HG03457 (cell line): ENCODE data around the gene LHFPL6.

Experiments
- ATAC-seq: cut with Tn5 transposase; IDR thresholded peaks from one replicate; pipeline ENCODE4 v1.9.1; 2021; ENCODE audit warnings: moderate number of reproducible peaks; ENCODE audit not compliant: unreplicated experiment

The LHFPL6 gene

GRCh38 chr13:39521701-39522100 lies 81.3 kb downstream of the LHFPL6 start:
- ATAC-seq: no peak

GRCh38 chr13:39516096-39516495 lies 86.9 kb downstream of the LHFPL6 start:
- no peak for ATAC-seq

DNA sequence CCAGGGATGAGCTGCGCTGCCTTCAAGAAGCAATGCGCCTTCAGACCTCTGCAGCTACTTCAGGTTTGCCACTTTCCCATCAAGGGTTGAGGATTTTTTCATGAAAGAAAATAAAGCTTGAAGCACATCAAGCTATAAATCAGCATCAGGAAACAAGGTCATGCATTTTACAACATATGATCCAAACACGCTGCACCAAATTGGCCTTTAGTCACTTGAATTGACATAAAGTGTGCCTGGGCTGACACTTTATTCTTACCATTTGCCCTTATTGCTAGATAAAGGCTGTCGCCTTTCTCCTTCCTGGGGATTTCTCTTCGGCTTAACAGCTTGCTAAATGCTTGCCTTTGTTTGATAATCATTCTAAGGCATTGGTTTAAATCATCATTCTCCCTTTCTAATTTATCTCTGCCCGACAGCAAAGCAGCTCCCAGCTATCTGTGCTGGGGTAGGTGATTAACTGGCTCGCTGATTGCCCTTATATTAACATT lies 87.7 kb downstream of the LHFPL6 start:
- no peak for ATAC-seq

- ATAC-seq: no peak
Observed at GRCh38 chr13:39512687-39513086, 90.3 kb downstream of the LHFPL6 start.

DNA sequence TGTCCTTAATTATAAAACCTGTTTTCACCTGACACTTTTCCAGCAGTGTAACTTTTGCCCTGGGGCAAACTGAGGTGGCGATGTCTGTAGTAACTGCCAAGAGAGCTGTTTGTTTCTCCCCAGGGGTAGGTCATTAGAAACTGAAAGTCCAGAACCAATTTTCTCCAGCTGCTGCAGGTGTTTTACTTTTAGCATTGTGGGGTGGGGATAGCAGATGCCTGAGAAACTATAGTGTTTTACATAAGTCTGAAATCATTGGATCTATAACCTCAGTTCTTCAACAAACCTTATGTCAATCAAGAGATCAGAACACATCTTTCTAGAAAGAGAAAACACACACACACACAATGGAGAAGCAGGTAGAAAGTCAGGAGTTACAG lies 92.7 kb downstream of the LHFPL6 start:
- no peak for ATAC-seq

DNA sequence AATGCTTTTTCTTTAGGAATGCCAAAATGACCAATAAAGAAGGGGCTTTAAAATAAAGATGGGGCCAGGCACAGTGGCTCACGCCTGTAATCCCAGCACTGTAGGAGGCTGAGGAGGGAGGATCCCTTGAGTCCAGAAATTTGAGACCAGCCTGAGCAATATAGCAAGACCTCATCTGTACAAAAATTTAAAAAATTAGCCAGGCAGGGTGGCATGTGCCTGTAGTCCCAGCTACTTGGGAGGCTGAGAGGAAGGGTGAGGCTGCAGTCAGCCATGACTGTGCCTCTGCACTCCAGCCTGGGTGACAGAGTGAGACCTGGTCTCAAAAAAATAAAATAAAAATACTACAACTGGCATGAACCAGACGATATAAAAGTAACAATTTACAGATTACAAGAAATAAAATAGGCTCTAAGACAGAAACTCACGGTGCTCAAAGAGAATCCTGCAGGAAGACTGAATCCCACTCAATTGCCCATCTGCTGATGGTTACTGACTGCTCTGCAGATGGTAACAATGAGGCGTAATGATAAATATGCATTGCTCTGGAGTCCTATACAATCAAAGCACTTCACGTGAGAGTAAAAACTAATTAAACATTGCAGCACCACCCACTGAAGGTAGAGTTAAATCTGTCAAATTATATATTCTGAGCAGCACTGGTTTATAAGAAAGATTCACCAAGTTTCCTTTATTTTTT lies 93.2 kb downstream of the LHFPL6 start:
- ATAC-seq: no peak

GRCh38 chr13:39506559-39507390 lies 96.2 kb downstream of the LHFPL6 start:
- ATAC-seq: no peak

DNA sequence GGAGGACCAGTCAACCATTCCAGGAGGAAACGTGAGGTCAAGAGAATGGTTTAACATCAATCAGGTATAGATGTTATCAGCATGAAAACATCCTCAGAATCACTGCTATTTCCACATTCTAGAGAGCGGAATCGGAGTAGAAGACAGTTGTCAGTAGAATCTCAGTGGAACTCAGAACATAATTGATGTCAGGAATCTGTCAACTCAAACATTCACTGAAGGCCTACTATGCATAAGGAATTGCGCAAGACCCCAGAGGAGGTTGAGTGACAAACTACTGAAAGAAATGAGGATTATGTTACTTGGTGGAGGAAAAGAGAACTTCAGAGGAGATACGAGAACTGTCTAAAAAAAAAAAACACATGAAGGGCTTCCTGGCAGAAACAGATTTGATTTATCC lies 97.8 kb downstream of the LHFPL6 start:
- no peak for ATAC-seq

DNA sequence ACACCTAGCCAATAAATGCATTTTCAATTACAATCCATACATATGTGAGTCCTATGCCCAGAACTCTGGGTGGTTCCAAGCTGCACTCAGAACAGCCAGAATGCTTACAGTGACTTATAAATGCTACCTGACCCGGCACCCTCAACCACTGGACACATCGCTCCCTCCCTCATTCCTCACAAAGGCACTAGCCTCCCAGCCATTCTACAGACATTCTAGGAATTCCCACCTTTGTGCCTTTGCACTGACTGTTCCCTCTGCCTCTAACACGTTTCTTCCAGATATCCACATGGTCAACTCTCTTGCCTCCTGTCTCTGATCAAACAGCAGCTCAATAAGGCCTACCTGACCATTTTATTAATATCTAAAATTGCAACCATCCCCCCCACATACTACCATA lies 99.9 kb downstream of the LHFPL6 start:
- ATAC-seq: no peak

DNA sequence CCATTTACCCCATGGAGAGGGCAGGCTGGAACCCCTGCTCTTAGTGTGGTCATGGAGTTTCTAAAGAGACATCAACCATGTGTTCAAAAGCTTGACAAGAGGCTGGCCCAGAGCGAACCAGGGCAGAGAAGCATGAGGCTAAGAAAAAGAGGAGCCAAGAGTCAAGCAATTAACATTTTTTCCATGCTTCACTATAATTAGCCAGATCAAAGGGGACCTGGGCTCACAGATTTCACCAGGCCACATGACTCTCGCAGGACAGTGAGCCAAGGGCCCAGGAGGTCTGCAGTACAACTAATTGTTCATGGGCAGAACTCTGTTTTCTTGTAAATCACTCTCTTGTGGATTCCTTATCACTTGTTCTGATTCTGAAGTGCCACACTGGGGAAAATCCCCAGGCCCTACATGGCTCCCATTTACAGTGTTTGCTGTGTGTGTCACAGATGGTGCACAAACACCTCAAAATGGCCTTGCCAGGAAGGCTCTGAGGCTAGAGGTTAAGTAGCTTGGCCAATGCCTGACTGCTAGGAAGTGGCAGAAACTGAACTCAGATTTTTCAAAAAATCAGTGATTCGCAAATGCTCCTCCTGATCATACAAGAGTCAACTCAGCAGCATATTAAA lies 101.2 kb downstream of the LHFPL6 start:
- ATAC-seq: no peak

DNA sequence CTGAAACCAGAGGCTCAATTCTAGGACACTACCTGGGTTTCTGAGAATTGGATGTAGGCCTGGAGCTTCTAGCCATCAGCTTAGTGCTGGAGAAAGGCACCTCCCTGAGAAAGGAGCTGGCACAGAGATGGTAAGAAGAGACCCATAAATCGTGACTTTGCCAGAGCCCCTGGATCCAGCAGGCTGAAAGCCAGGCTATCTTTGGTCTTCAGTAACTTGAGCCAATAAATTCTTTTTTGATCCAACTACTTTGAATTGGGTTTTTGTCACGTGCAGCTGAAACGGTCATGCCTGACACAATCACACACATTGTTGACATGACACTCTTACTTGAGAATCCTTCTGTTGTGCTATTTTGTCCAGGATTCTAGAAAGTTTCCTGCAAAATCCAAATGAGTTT lies 103.4 kb downstream of the LHFPL6 start:
- no peak for ATAC-seq

DNA sequence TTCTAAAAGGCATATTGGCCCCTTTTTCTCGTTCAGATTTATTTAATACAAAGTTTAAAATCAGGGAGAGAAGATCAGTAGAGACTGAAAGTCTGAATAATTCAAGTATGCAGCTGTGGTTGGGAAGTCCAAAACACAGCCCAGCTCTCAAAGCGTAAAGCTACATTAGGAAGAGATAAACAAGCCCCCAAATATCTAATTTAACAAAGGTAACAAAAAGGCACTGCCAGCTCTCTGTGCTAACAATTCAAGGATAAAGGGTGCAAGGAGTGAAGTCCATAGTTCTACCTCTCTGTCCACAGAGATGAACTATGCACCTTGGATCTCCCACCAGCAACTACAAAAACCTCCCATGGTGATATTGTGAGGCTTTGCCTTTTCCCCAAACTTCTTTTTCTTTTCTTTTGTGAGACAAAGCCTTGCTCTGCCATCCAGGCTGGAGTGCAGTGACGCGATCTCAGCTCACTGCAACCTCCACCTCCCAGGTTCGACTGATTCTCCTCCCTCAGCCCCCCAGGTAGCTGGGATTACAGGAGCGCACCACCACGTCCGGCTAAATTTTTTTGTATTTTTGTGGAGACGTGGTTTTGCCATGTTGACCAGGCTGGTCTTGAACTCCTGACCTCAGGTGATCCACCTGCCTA lies 104.4 kb downstream of the LHFPL6 start:
- no peak for ATAC-seq

DNA sequence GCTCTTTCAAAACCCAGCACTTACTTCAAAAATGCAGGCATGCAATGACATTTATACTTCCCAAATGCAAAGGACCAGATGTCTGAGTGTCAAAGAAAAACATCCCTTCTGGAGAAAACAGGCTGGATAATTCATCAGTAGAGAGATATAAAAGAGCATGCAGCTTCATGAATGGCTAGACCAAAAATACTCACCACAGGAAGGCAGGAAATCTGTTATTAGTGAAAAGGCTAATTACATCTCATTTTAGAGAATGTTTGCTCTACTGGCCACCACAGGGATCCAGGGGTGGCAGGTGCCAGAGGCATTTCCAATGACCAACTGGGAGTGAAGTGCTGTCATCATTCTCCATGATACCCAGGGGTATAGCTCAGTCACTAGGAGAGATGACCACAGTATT lies 106.5 kb downstream of the LHFPL6 start:
- ATAC-seq: no peak

- no peak for ATAC-seq
Observed at GRCh38 chr13:39494633-39495032, 108.4 kb downstream of the LHFPL6 start.

DNA sequence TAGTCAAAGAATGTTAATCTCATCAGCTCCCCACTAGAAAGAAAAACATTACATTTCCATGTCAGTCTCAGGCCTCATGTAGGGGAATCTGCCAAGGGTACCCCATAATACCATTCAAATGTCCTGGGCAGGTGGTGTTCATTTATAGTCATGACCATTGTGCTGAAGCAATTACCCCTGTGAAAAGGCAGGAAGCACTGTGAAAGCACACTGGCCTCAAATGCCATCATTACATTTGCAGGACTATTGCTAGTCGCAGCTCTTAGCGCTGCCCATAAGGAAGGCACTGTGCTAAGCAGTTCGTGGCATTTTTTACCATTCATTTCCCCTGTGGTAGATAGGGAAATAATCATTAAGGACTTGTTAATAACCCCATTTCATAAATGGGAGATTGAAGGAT lies 109.0 kb downstream of the LHFPL6 start:
- no peak for ATAC-seq

DNA sequence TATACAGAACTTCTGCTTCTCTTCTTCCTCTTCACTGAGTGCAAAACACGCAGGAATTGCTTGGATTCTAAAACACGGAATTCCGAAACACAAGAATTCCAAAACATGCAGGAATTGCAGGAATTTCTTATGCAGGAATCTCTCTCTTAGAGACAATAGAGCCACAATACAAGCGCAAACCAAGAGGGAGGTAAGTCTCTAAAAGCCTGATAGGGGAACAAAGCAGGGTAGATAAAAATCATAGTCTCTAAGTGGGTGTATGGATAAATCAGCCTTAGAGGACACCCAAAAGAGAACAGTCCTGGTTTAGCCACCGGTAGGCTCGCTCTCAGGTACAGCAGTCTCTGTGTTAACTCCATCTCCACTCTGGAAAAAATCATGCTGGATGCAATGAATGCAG lies 112.9 kb downstream of the LHFPL6 start:
- no peak for ATAC-seq

DNA sequence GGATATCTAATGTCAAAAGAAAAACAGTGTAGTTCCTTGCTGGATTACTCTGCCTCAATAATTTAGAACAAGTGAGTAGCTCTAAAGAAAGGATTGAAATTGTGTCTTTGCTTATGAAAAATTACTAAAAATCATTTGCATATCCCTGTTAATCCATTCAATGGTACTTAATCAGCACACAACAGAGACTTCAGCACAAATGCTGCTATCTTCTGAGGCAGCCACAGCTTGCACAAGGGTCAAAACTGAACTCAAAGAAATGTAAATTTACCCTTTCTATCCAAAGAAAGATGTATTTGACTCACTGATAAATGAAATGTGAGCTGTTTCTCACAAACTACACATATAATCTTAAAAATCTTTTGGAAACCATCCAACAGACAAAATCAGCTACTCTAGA lies 116.2 kb downstream of the LHFPL6 start:
- ATAC-seq: no peak

GRCh38 chr13:39485314-39485700 lies 117.7 kb downstream of the LHFPL6 start:
- ATAC-seq: no peak

- ATAC-seq: no peak
Observed at GRCh38 chr13:39484506-39485313, 118.3 kb downstream of the LHFPL6 start.

- no peak for ATAC-seq
Observed at GRCh38 chr13:39483326-39483725, 119.7 kb downstream of the LHFPL6 start.

GRCh38 chr13:39481491-39481890 lies 121.5 kb downstream of the LHFPL6 start:
- no peak for ATAC-seq
